ENCODE data around the gene CCDC186. TPM values are rescaled to one million over a fixed set of nuclear protein-coding genes. Genes with fewer than 3 reads are reported as not detected.

CCDC186 gene
- total and polyA plus RNA-seq, 7 donors = 1.9 to 16.5 (median 10.5) TPM

DNA sequence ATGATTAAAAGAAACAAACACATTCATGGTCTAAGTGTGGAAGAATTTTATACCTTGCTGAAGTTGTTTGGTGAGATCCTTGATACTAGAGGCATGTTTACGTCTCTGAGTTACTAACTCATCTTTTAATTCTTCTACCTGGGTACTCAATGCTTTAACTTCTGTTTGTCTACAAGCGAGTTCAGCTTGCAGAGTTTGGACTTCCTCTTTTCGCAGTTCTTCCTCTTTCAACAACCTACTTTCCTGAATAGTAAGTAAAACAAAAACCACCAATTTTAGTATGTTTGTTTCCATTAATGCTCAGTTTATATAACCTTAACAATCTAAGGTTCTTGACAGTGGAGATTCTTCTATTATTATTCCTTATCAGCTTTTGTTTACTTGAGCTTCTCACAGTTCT lies 42.9 kb downstream of the CCDC186 start:
- no peaks in the 10 kb centered on the region for H3K9me3 ChIP-seq
- H3K4me3 ChIP-seq = no peak overlapping the region
- no peak overlapping the region for H3K27ac ChIP-seq
- H3K27me3 ChIP-seq (ENCODE audit: insufficient read depth in 3 of 3, low read length in 2 of 3) = no peaks in the 10 kb centered on the region
- H3K36me3 ChIP-seq (ENCODE audit: insufficient read depth in 1 of 2, low read depth in 1 of 2) = peaks cover 16 to 99% of the 10 kb centered on the region in 2 donors
- no peaks in the 10 kb centered on the region for H3K4me1 ChIP-seq
- DNase-seq = no peak
- 90 to 96% (median 91%) methylated on average over 3 of the region's 3 CpGs for WGBS, 3 donors
- no peak for ATAC-seq
- intact Hi-C loops (cut with DNase I) = no loop called here
- TF ChIP-seq, protein P1, sequence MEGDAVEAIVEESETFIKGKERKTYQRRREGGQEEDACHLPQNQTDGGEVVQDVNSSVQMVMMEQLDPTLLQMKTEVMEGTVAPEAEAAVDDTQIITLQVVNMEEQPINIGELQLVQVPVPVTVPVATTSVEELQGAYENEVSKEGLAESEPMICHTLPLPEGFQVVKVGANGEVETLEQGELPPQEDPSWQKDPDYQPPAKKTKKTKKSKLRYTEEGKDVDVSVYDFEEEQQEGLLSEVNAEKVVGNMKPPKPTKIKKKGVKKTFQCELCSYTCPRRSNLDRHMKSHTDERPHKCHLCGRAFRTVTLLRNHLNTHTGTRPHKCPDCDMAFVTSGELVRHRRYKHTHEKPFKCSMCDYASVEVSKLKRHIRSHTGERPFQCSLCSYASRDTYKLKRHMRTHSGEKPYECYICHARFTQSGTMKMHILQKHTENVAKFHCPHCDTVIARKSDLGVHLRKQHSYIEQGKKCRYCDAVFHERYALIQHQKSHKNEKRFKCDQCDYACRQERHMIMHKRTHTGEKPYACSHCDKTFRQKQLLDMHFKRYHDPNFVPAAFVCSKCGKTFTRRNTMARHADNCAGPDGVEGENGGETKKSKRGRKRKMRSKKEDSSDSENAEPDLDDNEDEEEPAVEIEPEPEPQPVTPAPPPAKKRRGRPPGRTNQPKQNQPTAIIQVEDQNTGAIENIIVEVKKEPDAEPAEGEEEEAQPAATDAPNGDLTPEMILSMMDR (IDR thresholded peaks at IDR 0.05) = no peak

DNA sequence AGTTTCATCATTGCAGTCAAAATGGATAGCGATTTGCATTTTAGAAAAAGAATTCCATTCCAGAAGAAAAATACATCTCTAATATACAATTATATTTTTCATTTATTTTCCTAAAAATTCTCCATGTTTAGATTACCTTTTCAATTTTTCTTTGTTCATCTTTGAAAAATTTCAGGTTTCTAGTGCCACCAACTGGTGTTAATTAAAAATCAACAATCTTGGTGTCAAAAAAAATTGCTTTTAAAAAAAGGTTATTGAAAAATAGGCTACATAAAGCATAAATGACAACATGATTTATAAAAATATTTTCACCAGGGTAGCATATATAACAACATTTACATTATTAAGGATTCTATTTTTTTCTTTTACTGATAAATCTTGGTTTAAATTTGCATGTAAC lies 53.0 kb downstream of the CCDC186 start:
- H3K4me1 ChIP-seq = no peaks in the 10 kb centered on the region
- H3K9me3 ChIP-seq = no peaks in the 10 kb centered on the region
- WGBS, 3 donors = 97 to 100% (median 99%) methylated on average over 1 of the region's 1 CpG
- intact Hi-C loops (cut with DNase I) = no loop called here
- H3K36me3 ChIP-seq (ENCODE audit: insufficient read depth in 1 of 2, low read depth in 1 of 2) = peaks cover 0 to 36% of the 10 kb centered on the region in 2 donors
- ATAC-seq (no peak), DNase-seq (no peak)
- no peaks in the 10 kb centered on the region for H3K27me3 ChIP-seq (ENCODE audit: insufficient read depth in 3 of 3, low read length in 2 of 3)
- H3K4me3 ChIP-seq = no peak overlapping the region
- no peak overlapping the region for H3K27ac ChIP-seq
- TF ChIP-seq, protein P1 (IDR thresholded peaks at IDR 0.05) = no peak

DNA sequence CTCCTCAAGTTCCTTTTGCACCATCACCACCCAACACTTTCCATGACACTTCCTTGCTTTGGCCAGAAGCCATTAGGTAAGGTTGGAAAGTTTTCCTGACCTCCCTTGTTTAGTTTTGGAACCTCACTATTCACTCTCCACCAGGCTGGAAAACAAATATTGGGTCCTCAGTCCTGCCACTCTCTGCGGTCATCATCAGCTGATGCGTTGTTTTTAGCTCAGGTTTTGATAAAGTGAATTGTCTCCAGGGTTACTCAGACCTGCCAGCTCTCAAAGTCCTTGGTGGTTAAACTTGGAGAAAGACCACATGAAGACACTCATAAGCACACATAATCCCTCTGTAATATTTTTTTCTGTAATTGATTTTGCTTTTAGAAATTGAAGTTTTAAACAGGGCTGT lies 55.5 kb downstream of the CCDC186 start:
- Histone ChIP-seq H3K27me3 (ENCODE audit: insufficient read depth in 3 of 3, low read length in 2 of 3) (no peaks in the 10 kb centered on the region), H3K36me3 (ENCODE audit: insufficient read depth in 1 of 2, low read depth in 1 of 2) (peaks cover 0 to 11% of the 10 kb centered on the region in 2 donors), H3K9me3 (no peaks in the 10 kb centered on the region), H3K4me1 (no peaks in the 10 kb centered on the region), H3K27ac (no peak overlapping the region), H3K4me3 (no peak overlapping the region)
- ATAC-seq (no peak), DNase-seq (no peak)
- TF ChIP-seq, protein P1 (IDR thresholded peaks at IDR 0.05) = no peak
- 85 to 88% (median 87%) methylated on average over 2 of the region's 2 CpGs for WGBS, 3 donors
- intact Hi-C loops (cut with DNase I) = no loop called here

DNA sequence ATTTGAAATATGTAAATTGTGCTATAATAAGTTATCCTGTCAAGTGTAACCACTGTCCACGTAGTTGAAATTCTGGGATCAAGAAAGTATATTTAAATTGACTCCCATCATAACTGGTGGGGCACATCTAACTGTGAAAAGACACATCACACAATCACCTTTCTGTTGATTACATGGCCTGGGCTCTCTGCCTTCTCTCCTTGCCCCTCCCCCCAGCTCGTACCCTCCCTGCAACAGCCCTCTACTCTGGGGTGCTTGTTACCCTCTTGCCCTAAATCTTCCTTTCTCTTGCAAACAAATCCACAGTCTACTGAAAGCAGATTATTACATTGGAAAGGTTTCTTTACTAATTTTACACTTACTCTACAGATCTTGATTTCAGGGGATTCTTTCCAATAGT lies 56.3 kb downstream of the CCDC186 start:
- TF ChIP-seq, protein P1 (IDR thresholded peaks at IDR 0.05) = no peak
- intact Hi-C loops (cut with DNase I) = no loop called here
- 61 to 84% (median 81%) methylated on average over 2 of the region's 2 CpGs for WGBS, 3 donors
- DNase-seq (no peak), ATAC-seq (no peak)
- H3K27me3 ChIP-seq (ENCODE audit: insufficient read depth in 3 of 3, low read length in 2 of 3) = no peaks in the 10 kb centered on the region
- no peak overlapping the region for H3K4me3 ChIP-seq
- no peaks in the 10 kb centered on the region for H3K9me3 ChIP-seq
- no peak overlapping the region for H3K27ac ChIP-seq
- peaks cover 0 to 3% of the 10 kb centered on the region in 2 donors for H3K36me3 ChIP-seq (ENCODE audit: insufficient read depth in 1 of 2, low read depth in 1 of 2)
- H3K4me1 ChIP-seq = no peaks in the 10 kb centered on the region

Data from psoas muscle (tissue), 8 donors.